GM12864 (cell line): ENCODE measurements around the gene CD22.

Experiments used
- DNase-seq: peaks from one replicate; pipeline ENCODE4 v3.0.0-alpha.2; 2011; ENCODE audit warnings: low read depth
- H3K4me3 ChIP-seq: 2 replicates; pipeline ENCODE4 v1.5.1; 2011; ENCODE audit warnings: mild to moderate bottlenecking, low read depth, low read length, control low read depth
- CTCF ChIP-seq: IDR thresholded peaks from 2 replicates; pipeline ENCODE4 v1.5.1; 2011; ENCODE audit warnings: low read depth, mild to moderate bottlenecking, moderate library complexity, low read length, control low read depth, inconsistent platforms; ENCODE audit errors: missing control alignments

Gene CD22

GRCh38 chr19:35321291-35321690 is 7.7 kb upstream of the CD22 start:
- no peak for DNase-seq
- H3K4me3 ChIP-seq, result no peak overlapping the region
- TF ChIP-seq CTCF, result no peak

GRCh38 chr19:35322014-35322413 is 7.0 kb upstream of the CD22 start:
- DNase-seq, result no peak
- no peak for TF ChIP-seq CTCF
- H3K4me3 ChIP-seq, result no peak overlapping the region

GRCh38 chr19:35327642-35328041 is 1.3 kb upstream of the CD22 start:
- H3K4me3 ChIP-seq, result no peak overlapping the region
- peak; percentile 42 for TF ChIP-seq CTCF
- DNase-seq, result no peak

GRCh38 chr19:35329323-35329722 is 336 bp downstream of the CD22 start:
- peak overlapping the region; percentile 87 for H3K4me3 ChIP-seq
- no peak for TF ChIP-seq CTCF
- DNase-seq, result no peak

GRCh38 chr19:35330475-35330874 is 1.5 kb downstream of the CD22 start:
- DNase-seq, result peak; percentile 88
- no peak for TF ChIP-seq CTCF
- H3K4me3 ChIP-seq, result peak overlapping the region; percentile 87

GRCh38 chr19:35331551-35332214 is 2.7 kb downstream of the CD22 start:
- no peak for TF ChIP-seq CTCF
- no peak for DNase-seq
- peak overlapping the region; percentile 87 for H3K4me3 ChIP-seq

- H3K4me3 ChIP-seq, result peak overlapping the region; percentile 87
- DNase-seq, result no peak
- peak; percentile 24 for TF ChIP-seq CTCF
Measured at GRCh38 chr19:35332817-35333216, 3.8 kb downstream of the CD22 start.
